ENCODE results near the gene ATP5MG.

The ATP5MG gene

GRCh38 chr11:118366287-118366686 is 35.1 kb upstream of the ATP5MG start:
- DNase-seq (ENCODE audit: extremely low read depth, insufficient read length), result no peak
- Histone ChIP-seq H3K4me3 (replicated peaks; ENCODE audit: low read depth, low read length) (no peak overlapping the region), H3K27me3 (replicated peaks; ENCODE audit: control insufficient read depth, insufficient read depth, low read length) (no peaks in the 10 kb centered on the region), H3K36me3 (ENCODE audit: control insufficient read depth, insufficient read depth, low read length) (peaks cover 12% of the 10 kb centered on the region)
- TF ChIP-seq, protein P1, sequence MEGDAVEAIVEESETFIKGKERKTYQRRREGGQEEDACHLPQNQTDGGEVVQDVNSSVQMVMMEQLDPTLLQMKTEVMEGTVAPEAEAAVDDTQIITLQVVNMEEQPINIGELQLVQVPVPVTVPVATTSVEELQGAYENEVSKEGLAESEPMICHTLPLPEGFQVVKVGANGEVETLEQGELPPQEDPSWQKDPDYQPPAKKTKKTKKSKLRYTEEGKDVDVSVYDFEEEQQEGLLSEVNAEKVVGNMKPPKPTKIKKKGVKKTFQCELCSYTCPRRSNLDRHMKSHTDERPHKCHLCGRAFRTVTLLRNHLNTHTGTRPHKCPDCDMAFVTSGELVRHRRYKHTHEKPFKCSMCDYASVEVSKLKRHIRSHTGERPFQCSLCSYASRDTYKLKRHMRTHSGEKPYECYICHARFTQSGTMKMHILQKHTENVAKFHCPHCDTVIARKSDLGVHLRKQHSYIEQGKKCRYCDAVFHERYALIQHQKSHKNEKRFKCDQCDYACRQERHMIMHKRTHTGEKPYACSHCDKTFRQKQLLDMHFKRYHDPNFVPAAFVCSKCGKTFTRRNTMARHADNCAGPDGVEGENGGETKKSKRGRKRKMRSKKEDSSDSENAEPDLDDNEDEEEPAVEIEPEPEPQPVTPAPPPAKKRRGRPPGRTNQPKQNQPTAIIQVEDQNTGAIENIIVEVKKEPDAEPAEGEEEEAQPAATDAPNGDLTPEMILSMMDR (IDR thresholded peaks at IDR 0.05; ENCODE audit: insufficient read depth, low read length, poor library complexity, severe bottlenecking), result no peak

DNA sequence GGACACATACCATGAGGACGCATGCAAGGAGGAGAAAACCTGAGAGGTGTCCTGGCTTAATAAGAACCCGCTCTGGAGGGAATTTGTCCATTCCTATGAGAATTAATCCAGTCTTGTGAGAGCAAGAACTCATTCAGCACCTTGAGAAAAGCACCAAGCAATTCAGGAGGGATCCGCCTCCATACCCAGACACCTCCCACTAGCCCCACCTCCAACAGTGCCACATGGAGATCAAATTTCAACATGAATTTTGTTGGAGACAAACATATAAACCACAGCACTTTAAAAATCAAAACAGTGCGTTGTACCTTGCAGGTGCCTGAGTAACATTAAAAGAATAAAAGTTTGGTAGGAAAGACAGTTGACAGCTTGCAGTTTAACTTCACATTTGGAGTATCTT is 30.6 kb upstream of the ATP5MG start:
- no peak overlapping the region for H3K4me3 ChIP-seq (replicated peaks; ENCODE audit: low read depth, low read length)
- no peak for DNase-seq (ENCODE audit: extremely low read depth, insufficient read length)
- TF ChIP-seq, protein P1 (IDR thresholded peaks at IDR 0.05; ENCODE audit: insufficient read depth, low read length, poor library complexity, severe bottlenecking), result no peak
- H3K36me3 ChIP-seq (ENCODE audit: control insufficient read depth, insufficient read depth, low read length), result peaks cover 20% of the 10 kb centered on the region
- H3K27me3 ChIP-seq (replicated peaks; ENCODE audit: control insufficient read depth, insufficient read depth, low read length), result no peaks in the 10 kb centered on the region

- peaks cover 20% of the 10 kb centered on the region for H3K36me3 ChIP-seq (ENCODE audit: control insufficient read depth, insufficient read depth, low read length)
Observed at GRCh38 chr11:118373263-118373662, 28.1 kb upstream of the ATP5MG start.

DNA sequence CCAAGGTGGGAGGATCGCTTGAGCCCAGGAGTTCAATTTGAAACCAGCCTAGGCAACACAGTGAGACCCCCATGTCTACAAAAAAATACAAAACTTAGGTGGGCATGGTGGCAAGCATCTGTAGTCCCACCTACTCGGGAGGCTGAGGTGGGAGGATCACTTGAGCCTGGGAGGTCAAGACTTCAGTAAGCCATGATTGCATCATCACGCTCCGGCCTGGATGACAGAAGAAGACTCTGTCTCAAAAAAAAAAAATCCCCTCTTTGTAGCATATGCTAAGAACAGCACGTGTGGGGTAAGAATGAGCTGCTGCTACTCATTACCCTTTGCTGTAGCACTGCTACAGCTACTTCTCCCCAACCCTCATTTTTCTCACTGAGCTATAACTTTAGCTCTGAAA is 27.5 kb upstream of the ATP5MG start:
- TF ChIP-seq, protein P1 (IDR thresholded peaks at IDR 0.05; ENCODE audit: insufficient read depth, low read length, poor library complexity, severe bottlenecking), result no peak
- no peak for DNase-seq (ENCODE audit: extremely low read depth, insufficient read length)
- no peak overlapping the region for H3K4me3 ChIP-seq (replicated peaks; ENCODE audit: low read depth, low read length)
- no peaks in the 10 kb centered on the region for H3K27me3 ChIP-seq (replicated peaks; ENCODE audit: control insufficient read depth, insufficient read depth, low read length)
- H3K36me3 ChIP-seq (ENCODE audit: control insufficient read depth, insufficient read depth, low read length), result peaks cover 17% of the 10 kb centered on the region

More at GRCh38 chr11:118373263-118373662, 28.1 kb upstream of the ATP5MG start:
- Histone ChIP-seq H3K4me3 (replicated peaks; ENCODE audit: low read depth, low read length) (no peak overlapping the region), H3K27me3 (replicated peaks; ENCODE audit: control insufficient read depth, insufficient read depth, low read length) (no peaks in the 10 kb centered on the region)
- DNase-seq (ENCODE audit: extremely low read depth, insufficient read length), result no peak
- TF ChIP-seq, protein P1 (IDR thresholded peaks at IDR 0.05; ENCODE audit: insufficient read depth, low read length, poor library complexity, severe bottlenecking), result no peak

DNA sequence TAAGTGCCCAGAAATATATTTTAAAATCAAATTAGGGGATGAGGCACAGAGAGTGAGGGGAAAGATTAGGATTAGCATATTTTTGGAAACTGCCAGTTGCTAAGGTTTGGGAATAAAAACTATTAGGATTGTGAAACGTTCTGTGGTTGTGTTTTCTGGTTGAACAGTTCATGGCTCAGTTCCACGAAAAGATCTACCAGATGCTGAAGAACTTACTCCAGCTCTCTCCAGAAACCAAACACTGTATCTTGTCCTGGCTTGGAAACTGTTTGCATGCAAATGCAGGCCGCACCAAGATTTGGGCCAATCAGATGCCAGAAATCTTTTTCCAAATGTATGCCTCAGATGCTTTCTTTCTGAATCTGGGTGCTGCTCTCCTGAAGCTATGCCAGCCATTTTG is 26.7 kb upstream of the ATP5MG start:
- TF ChIP-seq, protein P1 (IDR thresholded peaks at IDR 0.05; ENCODE audit: insufficient read depth, low read length, poor library complexity, severe bottlenecking), result no peak
- no peaks in the 10 kb centered on the region for H3K27me3 ChIP-seq (replicated peaks; ENCODE audit: control insufficient read depth, insufficient read depth, low read length)
- no peak overlapping the region for H3K4me3 ChIP-seq (replicated peaks; ENCODE audit: low read depth, low read length)
- no peak for DNase-seq (ENCODE audit: extremely low read depth, insufficient read length)
- H3K36me3 ChIP-seq (ENCODE audit: control insufficient read depth, insufficient read depth, low read length), result peaks cover 15% of the 10 kb centered on the region

DNA sequence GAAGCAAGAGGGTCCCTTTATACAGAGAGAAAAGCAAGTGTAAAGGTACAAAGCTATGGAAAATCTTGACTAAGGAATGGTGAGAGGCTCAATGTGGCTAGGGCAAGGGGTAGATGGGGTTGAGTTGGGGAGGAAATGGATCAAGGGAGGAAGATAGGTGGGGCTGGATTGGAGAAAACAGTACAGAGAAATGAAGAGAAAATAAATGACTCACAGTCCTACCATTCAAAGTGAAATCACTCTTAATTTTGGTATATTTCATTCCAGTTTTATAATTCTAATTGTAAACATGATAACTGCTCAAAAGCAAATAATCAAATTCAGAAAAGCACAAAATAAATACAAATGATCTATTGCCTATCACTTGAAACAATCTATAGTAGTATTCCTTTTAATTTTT is 25.4 kb upstream of the ATP5MG start:
- Histone ChIP-seq H3K27me3 (replicated peaks; ENCODE audit: control insufficient read depth, insufficient read depth, low read length) (no peaks in the 10 kb centered on the region), H3K36me3 (ENCODE audit: control insufficient read depth, insufficient read depth, low read length) (peaks cover 13% of the 10 kb centered on the region), H3K4me3 (replicated peaks; ENCODE audit: low read depth, low read length) (no peak overlapping the region)
- DNase-seq (ENCODE audit: extremely low read depth, insufficient read length), result no peak
- TF ChIP-seq, protein P1 (IDR thresholded peaks at IDR 0.05; ENCODE audit: insufficient read depth, low read length, poor library complexity, severe bottlenecking), result no peak

All from GM06990 (cell line).